LNCaP clone FGC (cell line): Measurements from ENCODE around the gene STRADA.

Experiments used
- DNase-seq: peaks from one replicate; pipeline ENCODE4 v3.0.0-alpha.2; 2011; ENCODE audit warnings: low read depth
- H3K4me3 ChIP-seq: 2 replicates; pipeline ENCODE4 v1.5.1; 2011; ENCODE audit warnings: mild to moderate bottlenecking, low read depth, low read length, control low read depth
- TF ChIP-seq, protein P1 (sequence below): IDR thresholded peaks from 2 replicates; pipeline ENCODE4 v1.5.1; 2012; ENCODE audit warnings: mild to moderate bottlenecking; ENCODE audit not compliant: control insufficient read depth, insufficient read depth; ENCODE audit errors: extremely low read depth

Gene STRADA

DNA sequence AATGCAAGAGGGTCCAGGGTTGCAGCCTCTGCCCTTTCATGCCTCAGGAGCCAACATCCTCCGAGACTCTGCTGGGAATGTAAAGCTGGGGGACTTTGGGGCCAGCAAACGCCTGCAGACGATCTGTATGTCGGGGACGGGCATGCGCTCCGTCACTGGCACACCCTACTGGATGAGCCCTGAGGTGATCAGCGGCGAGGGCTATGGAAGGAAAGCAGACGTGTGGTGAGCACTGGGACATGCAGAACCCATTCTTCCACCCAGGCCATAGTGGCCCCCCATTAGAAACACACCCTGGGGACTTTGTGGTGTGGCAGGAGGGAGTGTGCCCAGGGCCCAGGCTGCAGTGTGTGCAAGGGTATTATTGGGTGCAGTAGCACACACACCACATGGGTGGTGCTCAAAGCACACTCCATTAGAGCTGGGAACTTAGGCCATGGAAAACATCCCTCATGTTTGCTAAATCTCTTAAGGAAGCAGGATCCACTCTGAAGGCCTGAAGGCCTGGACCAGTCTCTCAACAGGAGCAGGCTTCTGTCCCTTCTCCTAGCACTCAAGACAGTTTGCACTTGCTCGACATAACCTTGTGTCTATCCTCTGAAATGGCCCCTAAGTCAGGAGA is 49.3 kb downstream of the STRADA start:
- TF ChIP-seq, protein P1, sequence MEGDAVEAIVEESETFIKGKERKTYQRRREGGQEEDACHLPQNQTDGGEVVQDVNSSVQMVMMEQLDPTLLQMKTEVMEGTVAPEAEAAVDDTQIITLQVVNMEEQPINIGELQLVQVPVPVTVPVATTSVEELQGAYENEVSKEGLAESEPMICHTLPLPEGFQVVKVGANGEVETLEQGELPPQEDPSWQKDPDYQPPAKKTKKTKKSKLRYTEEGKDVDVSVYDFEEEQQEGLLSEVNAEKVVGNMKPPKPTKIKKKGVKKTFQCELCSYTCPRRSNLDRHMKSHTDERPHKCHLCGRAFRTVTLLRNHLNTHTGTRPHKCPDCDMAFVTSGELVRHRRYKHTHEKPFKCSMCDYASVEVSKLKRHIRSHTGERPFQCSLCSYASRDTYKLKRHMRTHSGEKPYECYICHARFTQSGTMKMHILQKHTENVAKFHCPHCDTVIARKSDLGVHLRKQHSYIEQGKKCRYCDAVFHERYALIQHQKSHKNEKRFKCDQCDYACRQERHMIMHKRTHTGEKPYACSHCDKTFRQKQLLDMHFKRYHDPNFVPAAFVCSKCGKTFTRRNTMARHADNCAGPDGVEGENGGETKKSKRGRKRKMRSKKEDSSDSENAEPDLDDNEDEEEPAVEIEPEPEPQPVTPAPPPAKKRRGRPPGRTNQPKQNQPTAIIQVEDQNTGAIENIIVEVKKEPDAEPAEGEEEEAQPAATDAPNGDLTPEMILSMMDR = no peak
- H3K4me3 ChIP-seq = no peak overlapping the region
- no peak for DNase-seq

- H3K4me3 ChIP-seq = no peak overlapping the region
- TF ChIP-seq, protein P1 = no peak
- DNase-seq = no peak
These were observed 52.1 kb downstream of the STRADA start for GRCh38 chr17:63689479-63689878.

GRCh38 chr17:63688396-63689020 is 53.1 kb downstream of the STRADA start:
- H3K4me3 ChIP-seq = no peak overlapping the region
- TF ChIP-seq, protein P1 = no peak
- no peak for DNase-seq

DNA sequence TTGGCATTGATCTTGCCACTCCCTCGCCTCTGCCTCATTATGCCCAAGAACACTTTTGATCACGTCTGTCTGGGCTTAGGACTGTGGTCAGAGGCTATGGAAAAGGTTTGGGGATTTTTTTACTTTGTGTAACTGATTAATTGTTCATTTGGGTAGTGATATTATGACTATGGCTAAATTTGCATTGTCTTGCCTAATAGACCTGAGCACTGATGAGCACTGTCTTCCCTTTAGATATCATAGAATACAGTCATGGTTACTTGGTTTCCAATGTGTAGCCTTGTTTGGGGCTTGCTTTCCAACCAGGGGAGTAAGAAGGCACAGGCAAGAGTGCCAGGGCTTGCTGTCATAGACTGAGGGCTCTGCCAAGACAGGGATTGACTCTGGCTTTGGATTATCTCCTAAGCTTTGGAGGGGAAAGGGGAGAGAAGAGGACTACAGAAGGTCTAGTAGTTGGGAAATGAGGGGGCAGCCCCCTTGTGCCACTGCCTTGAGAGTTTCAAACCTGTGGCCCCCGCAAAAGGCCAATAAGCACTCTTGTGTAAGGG is 55.4 kb downstream of the STRADA start:
- no peak for DNase-seq
- TF ChIP-seq, protein P1 = no peak
- no peak overlapping the region for H3K4me3 ChIP-seq

DNA sequence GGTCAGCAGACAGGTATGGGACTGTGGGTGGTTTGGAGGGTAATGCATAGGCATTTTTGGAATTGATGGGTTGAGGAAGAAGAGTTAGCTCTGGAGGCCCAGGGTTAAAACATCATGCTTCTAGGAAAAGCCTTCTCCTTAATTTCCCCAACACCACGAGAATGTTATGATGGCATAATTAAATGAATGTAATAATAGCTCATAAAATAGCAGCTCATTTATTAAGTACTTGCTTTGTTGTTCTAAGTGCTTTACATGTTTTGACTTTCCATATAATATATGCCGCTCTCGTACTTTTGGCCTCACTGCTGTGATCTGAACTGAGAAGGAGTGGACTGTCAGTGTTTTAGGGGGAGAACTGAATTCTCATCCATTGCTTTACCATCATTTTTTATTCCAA is 56.0 kb downstream of the STRADA start:
- TF ChIP-seq, protein P1 = no peak
- H3K4me3 ChIP-seq = no peak overlapping the region
- no peak for DNase-seq

DNA sequence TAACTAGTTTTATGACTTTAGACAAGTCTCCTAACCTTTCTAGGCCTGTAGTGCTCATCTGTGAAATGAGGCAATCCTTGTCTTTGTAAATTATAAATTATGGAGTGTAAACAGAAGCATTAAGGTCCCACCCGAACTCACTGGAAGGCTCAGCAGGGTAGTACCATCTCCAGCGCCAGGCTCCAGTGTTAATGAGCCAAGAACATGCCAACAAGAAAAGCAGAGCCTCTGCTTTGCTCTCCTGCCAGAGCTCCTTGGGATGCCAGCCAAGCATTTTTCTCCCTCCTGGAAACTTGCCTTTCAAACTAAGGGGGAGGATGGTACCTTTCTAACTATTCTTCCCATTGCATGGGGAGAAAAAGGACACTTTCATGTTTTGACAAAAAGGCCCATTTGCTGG is 56.6 kb downstream of the STRADA start:
- DNase-seq = peak; percentile 59
- no peak overlapping the region for H3K4me3 ChIP-seq
- TF ChIP-seq, protein P1 = no peak
